IMR-90 (cell line): ENCODE results near the gene ELMO1. TPM values are rescaled to one million over a fixed set of nuclear protein-coding genes. Genes with fewer than 3 reads are reported as not detected.

Experiments
- ATAC-seq: fragments of 200-7000 bp; cut with Tn5 transposase; 2 replicates; pipeline ENCODE4 v1.9.1; 2020; ENCODE audit warnings: low read depth, mild to moderate bottlenecking, moderate library complexity
- BruUV-seq: library from RNA; stranded (reverse); fragments of 400-500 nt; replicated peaks from 2 replicates; lab custom pipeline; 2021; lab: Mats Ljungman, UMichigan
- CTCF ChIA-PET: fragments of 300-600 bp; formaldehyde crosslinking; extraction: SDS; loops from one replicate; lab custom pipeline; 2021; ENCODE audit warnings: antibody characterized with exemption; lab: Yijun Ruan, JAX
- POLR2A ChIA-PET: fragments of 300-600 bp; sonication (Branson Sonifier 250); formaldehyde crosslinking; loops from one replicate; lab custom pipeline; 2022; ENCODE audit warnings: antibody characterized with exemption; ENCODE audit not compliant: unreplicated experiment; lab: Charles Lee
- DNase-seq: peaks from one replicate; pipeline ENCODE4 v3.0.0; 2013
- H2AFZ ChIP-seq: replicated peaks from 2 replicates; pipeline ENCODE3; 2013; ENCODE audit warnings: low read length, mild to moderate bottlenecking; ENCODE audit not compliant: poor library complexity
- H2AK5ac ChIP-seq: 2 replicates; pipeline ENCODE4 v1.6.1; 2013; ENCODE audit warnings: low read depth, low read length, inconsistent platforms
- H2AK9ac ChIP-seq: replicated peaks from 2 replicates; pipeline ENCODE3; 2013; ENCODE audit warnings: mild to moderate bottlenecking, low read depth, low read length, moderate library complexity; ENCODE audit not compliant: poor library complexity
- H2BK120ac ChIP-seq: 2 replicates; pipeline ENCODE4 v1.6.1; 2013; ENCODE audit warnings: low read depth, low read length, inconsistent platforms
- H2BK15ac ChIP-seq: 3 replicates; pipeline ENCODE4 v1.6.1; 2013; ENCODE audit warnings: low read depth, low read length, inconsistent platforms
- H2BK20ac ChIP-seq: 2 replicates; pipeline ENCODE4 v1.6.1; 2013; ENCODE audit warnings: low read depth, mild to moderate bottlenecking, inconsistent platforms, low read length, moderate library complexity
- H2BK5ac ChIP-seq: 2 replicates; pipeline ENCODE4 v1.6.1; 2013; ENCODE audit warnings: mild to moderate bottlenecking, low read depth, low read length, inconsistent platforms; ENCODE audit not compliant: poor library complexity, severe bottlenecking
- H3K14ac ChIP-seq: replicated peaks from 2 replicates; pipeline ENCODE4 v1.6.1; 2013; ENCODE audit warnings: low read depth, low read length, inconsistent platforms
- H3K18ac ChIP-seq: 2 replicates; pipeline ENCODE4 v1.6.1; 2013; ENCODE audit warnings: low read depth, low read length, control low read depth
- H3K23ac ChIP-seq: 2 replicates; pipeline ENCODE4 v1.6.1; 2013; ENCODE audit warnings: low read depth, low read length, inconsistent platforms
- H3K27ac ChIP-seq: 2 replicates; pipeline ENCODE4 v1.5.1; 2013; ENCODE audit warnings: mild to moderate bottlenecking, control low read depth, low read length; ENCODE audit not compliant: insufficient read depth
- H3K27me3 ChIP-seq: 2 replicates; pipeline ENCODE4 v1.6.1; 2013; ENCODE audit warnings: low read length; ENCODE audit not compliant: control insufficient read depth, insufficient read depth
- H3K36me3 ChIP-seq: 2 replicates; pipeline ENCODE4 v1.6.1; 2013; ENCODE audit warnings: low read length, mixed read lengths; ENCODE audit not compliant: control insufficient read depth, insufficient read depth
- H3K4ac ChIP-seq: 2 replicates; pipeline ENCODE4 v1.6.1; 2013; ENCODE audit warnings: low read depth, low read length, inconsistent platforms
- H3K4me1 ChIP-seq: 2 replicates; pipeline ENCODE4 v1.6.1; 2013; ENCODE audit warnings: low read length, mixed read lengths; ENCODE audit not compliant: control insufficient read depth, insufficient read depth
- H3K4me2 ChIP-seq: 2 replicates; pipeline ENCODE4 v1.6.1; 2013; ENCODE audit warnings: low read depth, mild to moderate bottlenecking, control low read depth, low read length, moderate library complexity
- H3K4me3 ChIP-seq: 2 replicates; pipeline ENCODE4 v1.5.1; 2013; ENCODE audit warnings: low read depth, mild to moderate bottlenecking, control low read depth, low read length, moderate library complexity; ENCODE audit not compliant: insufficient read depth
- H3K56ac ChIP-seq: 2 replicates; pipeline ENCODE4 v1.6.1; 2013; ENCODE audit warnings: low read length, inconsistent platforms; ENCODE audit not compliant: insufficient read depth; ENCODE audit errors: extremely low read depth
- H3K79me1 ChIP-seq, 2 experiments: 2 replicates each; pipeline ENCODE4 v1.6.1; 2013; ENCODE audit warnings: low read length in 2 of 2, inconsistent platforms in 1 of 2, low read depth in 1 of 2
- H3K9ac ChIP-seq: 2 replicates; pipeline ENCODE4 v1.6.1; 2013; ENCODE audit warnings: low read depth, low read length, control low read depth
- H3K9me1 ChIP-seq: 2 replicates; pipeline ENCODE4 v1.6.1; 2013; ENCODE audit warnings: low read length, inconsistent platforms; ENCODE audit not compliant: insufficient read depth
- H3K9me3 ChIP-seq: 2 replicates; pipeline ENCODE4 v1.6.1; 2013; ENCODE audit warnings: low read length; ENCODE audit not compliant: control insufficient read depth, insufficient read depth
- H4K20me1 ChIP-seq: 2 replicates; pipeline ENCODE4 v1.6.1; 2013; ENCODE audit warnings: low read length, inconsistent platforms; ENCODE audit not compliant: insufficient read depth
- H4K5ac ChIP-seq: 2 replicates; pipeline ENCODE4 v1.6.1; 2013; ENCODE audit warnings: mild to moderate bottlenecking, low read depth, low read length, control low read depth
- H4K8ac ChIP-seq, 2 experiments: 2 replicates each; pipeline ENCODE4 v1.6.1; 2013; ENCODE audit warnings: low read depth in 2 of 2, low read length in 2 of 2, control low read depth in 1 of 2, inconsistent platforms in 1 of 2
- H4K91ac ChIP-seq: 2 replicates; pipeline ENCODE4 v1.6.1; 2013; ENCODE audit warnings: low read depth, low read length, inconsistent platforms; ENCODE audit not compliant: insufficient read depth
- BHLHE40 ChIP-seq: fragments of 150-350 bp; IDR thresholded peaks from 2 replicates; pipeline ENCODE4 v1.6.1; 2016; ENCODE audit warnings: mild to moderate bottlenecking, low read depth, low read length
- CEBPB ChIP-seq: IDR thresholded peaks from 2 replicates; pipeline ENCODE4 v1.6.1; 2012; ENCODE audit warnings: low read depth, low read length, improper control_type of control experiment
- FOS ChIP-seq: fragments of 150-350 bp; IDR thresholded peaks from 2 replicates; pipeline ENCODE4 v1.6.1; 2016; ENCODE audit warnings: low read depth, low read length
- MAFK ChIP-seq: IDR thresholded peaks from 2 replicates; pipeline ENCODE4 v1.6.1; 2012; ENCODE audit warnings: low read depth, low read length, improper control_type of control experiment
- MAZ ChIP-seq: IDR thresholded peaks from 2 replicates; pipeline ENCODE4 v1.6.1; 2012; ENCODE audit warnings: low read depth, mild to moderate bottlenecking, low read length, improper control_type of control experiment, moderate library complexity, borderline replicate concordance
- MXI1 ChIP-seq: IDR thresholded peaks from 2 replicates; pipeline ENCODE4 v1.6.1; 2012; ENCODE audit warnings: low read depth, mild to moderate bottlenecking, low read length, moderate library complexity, borderline replicate concordance
- POLR2A ChIP-seq: IDR thresholded peaks from 2 replicates; pipeline ENCODE4 v1.6.1; 2012; ENCODE audit warnings: mild to moderate bottlenecking, low read depth, low read length
- RCOR1 ChIP-seq: IDR thresholded peaks from 2 replicates; pipeline ENCODE4 v1.6.1; 2012; ENCODE audit warnings: mild to moderate bottlenecking, low read length, improper control_type of control experiment; ENCODE audit not compliant: insufficient replicate concordance
- RFX5 ChIP-seq: IDR thresholded peaks from 2 replicates; pipeline ENCODE4 v1.8.0; 2012; ENCODE audit warnings: low read depth, mild to moderate bottlenecking, low read length, moderate library complexity
- WGBS, 2 experiments: methylation state at CpG; one replicate each; pipeline versions ENCODE4 v1.1.5 to v1.1.7; 2013; ENCODE audit warnings: missing lambda C conversion rate in 2 of 2; ENCODE audit not compliant: insufficient read length in 1 of 2; ENCODE audit errors: extremely low coverage in 2 of 2; 5-methylcytosine and 5-hydroxymethylcytosine counted together
- dilution Hi-C: fragments of 300-500 bp; cut with HindIII; formaldehyde crosslinking; loops from one replicate; pipeline ENCODE4 v1.14.3; 2018; ENCODE audit warnings: low sequenced_read_pairs; ENCODE audit not compliant: unreplicated experiment
- in situ Hi-C: fragments of 300-500 bp; cut with MboI; formaldehyde crosslinking; loops from 3 replicates; pipeline ENCODE4 v1.14.3; 2019; ENCODE audit warnings: low sequenced_read_pairs, inconsistent platforms, mixed read lengths
- intact Hi-C: fragments of 100-400 bp; cut with micrococcal nuclease; formaldehyde crosslinking; loops from 2 replicates; pipeline ENCODE4 v1.10.0; 2022
- polyA plus RNA-seq, 3 experiments: library from polyadenylated mRNA; depleted of rRNA; stranded (reverse); fragments of >200 nt; gene quantifications; 2 replicates each; pipeline ENCODE4 v1.2.3, GENCODE V29; 2012; ENCODE audit warnings: low replicate concordance in 1 of 3
- total RNA-seq: library from RNA; depleted of rRNA; stranded (reverse); fragments of >200 nt; gene quantifications from 2 replicates; pipeline ENCODE4 v1.2.3, GENCODE V29; 2012
- TF ChIP-seq, protein P1 (sequence below): conservative IDR thresholded peaks from 2 replicates; pipeline ENCODE4 v1.5.1; 2012; ENCODE audit warnings: mild to moderate bottlenecking, low read depth, low read length, improper control_type of control experiment
- TF ChIP-seq, protein P2 (sequence below): fragments of 150-350 bp; IDR thresholded peaks from 2 replicates; pipeline ENCODE4 v1.6.1; 2017; ENCODE audit warnings: mild to moderate bottlenecking, antibody characterized with exemption, low read length, low read depth

ELMO1 gene
- total and polyA plus RNA-seq, 2 of the 4 experiments (the other 2 are of a cell fraction), result 0.03 TPM; not detected in 1

DNA sequence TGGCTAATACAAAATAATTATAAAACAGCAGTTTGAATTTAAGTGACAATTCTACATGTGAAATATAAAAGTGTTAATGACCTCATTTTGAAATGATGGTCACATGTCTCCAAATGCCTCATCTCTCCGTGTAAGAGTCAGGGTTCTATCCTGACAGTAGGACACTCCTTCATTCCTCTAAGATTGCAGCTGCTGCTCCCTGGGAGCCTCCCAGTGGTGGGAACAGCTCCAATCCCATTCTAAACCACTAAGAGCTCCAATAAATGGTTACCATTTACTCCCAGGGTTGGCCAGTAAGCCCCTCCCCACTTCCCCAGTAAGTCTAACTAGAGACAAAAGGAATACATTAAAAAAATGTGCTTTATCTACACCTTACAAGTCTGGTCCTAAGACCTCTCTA is 379.8 kb downstream of the ELMO1 start:
- no peak overlapping the region for H4K91ac ChIP-seq
- no peak overlapping the region for H4K8ac ChIP-seq
- no TSS peak for BruUV-seq
- POLR2A ChIA-PET, result no interaction called here
- no peak overlapping the region for H4K5ac ChIP-seq
- ATAC-seq (no peak), DNase-seq (no peak)
- no peak overlapping the region for H2BK20ac ChIP-seq
- no peak overlapping the region for H2BK15ac ChIP-seq
- no peaks in the 10 kb centered on the region for H3K79me1 ChIP-seq
- no peaks in the 10 kb centered on the region for H3K9me3 ChIP-seq
- H3K27me3 ChIP-seq, result no peaks in the 10 kb centered on the region; the same call in 1 of the 2 replicates
- H3K4ac ChIP-seq, result no peak overlapping the region
- intact Hi-C loops (no loop called here), dilution Hi-C loops (no loop called here), in situ Hi-C loops (no loop called here)
- no peak overlapping the region for H2AK5ac ChIP-seq
- H3K23ac ChIP-seq, result no peak overlapping the region
- no peak overlapping the region for H2BK5ac ChIP-seq
- H2BK120ac ChIP-seq, result no peak overlapping the region
- no peaks in the 10 kb centered on the region for H3K36me3 ChIP-seq
- no peaks in the 10 kb centered on the region for H3K9me1 ChIP-seq
- no peaks in the 10 kb centered on the region for H4K20me1 ChIP-seq
- WGBS, 2 experiments, result no CpG with 5 or more reads among the region's 1 CpG
- no peak overlapping the region for H3K27ac ChIP-seq
- H3K4me2 ChIP-seq, result no peak overlapping the region
- no peaks in the 10 kb centered on the region for H3K4me1 ChIP-seq
- no peak overlapping the region for H2AK9ac ChIP-seq
- H3K56ac ChIP-seq, result no peak overlapping the region
- TF ChIP-seq RFX5 (no peak), POLR2A (no peak), BHLHE40 (no peak), RCOR1 (no peak), FOS (no peak), MAZ (no peak), MAFK (no peak), MXI1 (no peak), CEBPB (no peak)
- TF ChIP-seq, protein P1, sequence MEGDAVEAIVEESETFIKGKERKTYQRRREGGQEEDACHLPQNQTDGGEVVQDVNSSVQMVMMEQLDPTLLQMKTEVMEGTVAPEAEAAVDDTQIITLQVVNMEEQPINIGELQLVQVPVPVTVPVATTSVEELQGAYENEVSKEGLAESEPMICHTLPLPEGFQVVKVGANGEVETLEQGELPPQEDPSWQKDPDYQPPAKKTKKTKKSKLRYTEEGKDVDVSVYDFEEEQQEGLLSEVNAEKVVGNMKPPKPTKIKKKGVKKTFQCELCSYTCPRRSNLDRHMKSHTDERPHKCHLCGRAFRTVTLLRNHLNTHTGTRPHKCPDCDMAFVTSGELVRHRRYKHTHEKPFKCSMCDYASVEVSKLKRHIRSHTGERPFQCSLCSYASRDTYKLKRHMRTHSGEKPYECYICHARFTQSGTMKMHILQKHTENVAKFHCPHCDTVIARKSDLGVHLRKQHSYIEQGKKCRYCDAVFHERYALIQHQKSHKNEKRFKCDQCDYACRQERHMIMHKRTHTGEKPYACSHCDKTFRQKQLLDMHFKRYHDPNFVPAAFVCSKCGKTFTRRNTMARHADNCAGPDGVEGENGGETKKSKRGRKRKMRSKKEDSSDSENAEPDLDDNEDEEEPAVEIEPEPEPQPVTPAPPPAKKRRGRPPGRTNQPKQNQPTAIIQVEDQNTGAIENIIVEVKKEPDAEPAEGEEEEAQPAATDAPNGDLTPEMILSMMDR, result no peak
- TF ChIP-seq, protein P2, sequence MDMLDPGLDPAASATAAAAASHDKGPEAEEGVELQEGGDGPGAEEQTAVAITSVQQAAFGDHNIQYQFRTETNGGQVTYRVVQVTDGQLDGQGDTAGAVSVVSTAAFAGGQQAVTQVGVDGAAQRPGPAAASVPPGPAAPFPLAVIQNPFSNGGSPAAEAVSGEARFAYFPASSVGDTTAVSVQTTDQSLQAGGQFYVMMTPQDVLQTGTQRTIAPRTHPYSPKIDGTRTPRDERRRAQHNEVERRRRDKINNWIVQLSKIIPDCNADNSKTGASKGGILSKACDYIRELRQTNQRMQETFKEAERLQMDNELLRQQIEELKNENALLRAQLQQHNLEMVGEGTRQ, result no peak
- no peak overlapping the region for H3K9ac ChIP-seq
- no peak overlapping the region for H3K18ac ChIP-seq
- no peak overlapping the region for H3K14ac ChIP-seq
- CTCF ChIA-PET, result no interaction called here
- H3K4me3 ChIP-seq, result no peak overlapping the region
- no peak overlapping the region for H2AFZ ChIP-seq
